ENCODE measurements around the gene ZNF479. TPM values are rescaled to one million over a fixed set of nuclear protein-coding genes. Genes with fewer than 3 reads are reported as not detected.

The ZNF479 gene
- total and polyA plus RNA-seq, 10 of the 15 experiments (the other 5 are each of a cell fraction or from before 2014, with no cell fraction given) = 0.11 TPM; not detected in 9

DNA sequence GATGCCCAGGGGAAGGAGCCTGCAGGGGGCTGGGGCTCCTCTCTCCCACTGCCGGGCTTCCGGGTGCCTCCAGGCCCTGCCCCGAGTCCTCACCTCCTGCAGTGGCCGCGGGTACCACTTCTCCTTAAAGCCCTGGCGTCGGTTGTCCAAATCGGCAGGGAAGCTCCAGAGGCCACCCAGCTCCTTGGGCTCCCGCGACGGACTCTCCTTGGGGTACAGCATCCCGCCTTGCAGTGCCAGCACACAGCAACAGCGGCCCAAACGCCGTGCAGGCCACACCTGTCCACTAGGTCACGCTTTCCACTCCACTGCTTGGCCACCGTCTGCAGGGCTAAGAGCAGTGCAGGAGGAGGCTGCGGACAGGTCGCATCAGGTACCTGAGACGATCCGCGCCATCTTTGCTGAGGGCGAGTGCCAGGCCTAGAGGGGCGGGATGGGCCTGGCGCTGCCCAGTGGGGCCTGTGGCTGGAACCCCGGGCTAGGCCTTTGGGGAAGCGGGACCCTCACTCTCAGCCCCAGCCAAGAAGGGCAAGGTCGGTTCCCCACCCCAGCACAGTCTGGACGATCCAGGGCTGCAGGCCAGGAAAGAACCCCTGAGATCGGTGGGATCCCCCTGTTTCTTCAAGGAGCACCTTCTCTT is 47.7 kb upstream of the ZNF479 start (continued):
- TF ChIP-seq MYB (IDR thresholded peaks at IDR 0.05; ENCODE audit: borderline replicate concordance, low read depth, low read length) = no peak

- H3K36me3 ChIP-seq (ENCODE audit: control insufficient read depth in 2 of 2, insufficient read depth in 2 of 2, low read length in 1 of 2) = no peaks in the 10 kb centered on the region
- no peak for FAIRE-seq
- CTCF ChIA-PET = no interaction called here
- H3K27ac ChIP-seq (ENCODE audit: control insufficient read depth, insufficient read depth) = no peak overlapping the region
- H3K79me2 ChIP-seq (ENCODE audit: control insufficient read depth, insufficient read depth, low read length) = no peaks in the 10 kb centered on the region
- H3K9ac ChIP-seq (ENCODE audit: control insufficient read depth, insufficient read depth, low read length) = no peak overlapping the region
- 16% methylated on average over 6 of the region's 6 CpGs for WGBS (ENCODE audit: insufficient coverage, insufficient replicate concordance, low lambda C conversion rate, missing lambda C conversion rate)
- TF ChIP-seq SMARCA5 (IDR thresholded peaks at IDR 0.05) (no peak), ESRRA (IDR thresholded peaks at IDR 0.05; ENCODE audit: low read length) (no peak), ZNF687 (IDR thresholded peaks at IDR 0.05) (no peak), CBX5 (IDR thresholded peaks at IDR 0.05; ENCODE audit: low read depth) (no peak), POU2F2 (IDR thresholded peaks at IDR 0.05; ENCODE audit: borderline replicate concordance, low read depth, low read length) (no peak), IRF3 (IDR thresholded peaks at IDR 0.05) (no peak), STAT1 (conservative IDR thresholded peaks at IDR 0.05) (no peak), NFYA (IDR thresholded peaks at IDR 0.05; ENCODE audit: borderline replicate concordance, low read depth, low read length) (no peak), NBN (IDR thresholded peaks at IDR 0.05) (no peak), RAD21 (IDR thresholded peaks at IDR 0.05; ENCODE audit: insufficient read depth, low read depth, low read length) (no peak), TARDBP (IDR thresholded peaks at IDR 0.05; ENCODE audit: borderline replicate concordance) (no peak), CHD1 (IDR thresholded peaks at IDR 0.05; ENCODE audit: low read depth, low read length) (no peak)
- TF ChIP-seq, protein P1, sequence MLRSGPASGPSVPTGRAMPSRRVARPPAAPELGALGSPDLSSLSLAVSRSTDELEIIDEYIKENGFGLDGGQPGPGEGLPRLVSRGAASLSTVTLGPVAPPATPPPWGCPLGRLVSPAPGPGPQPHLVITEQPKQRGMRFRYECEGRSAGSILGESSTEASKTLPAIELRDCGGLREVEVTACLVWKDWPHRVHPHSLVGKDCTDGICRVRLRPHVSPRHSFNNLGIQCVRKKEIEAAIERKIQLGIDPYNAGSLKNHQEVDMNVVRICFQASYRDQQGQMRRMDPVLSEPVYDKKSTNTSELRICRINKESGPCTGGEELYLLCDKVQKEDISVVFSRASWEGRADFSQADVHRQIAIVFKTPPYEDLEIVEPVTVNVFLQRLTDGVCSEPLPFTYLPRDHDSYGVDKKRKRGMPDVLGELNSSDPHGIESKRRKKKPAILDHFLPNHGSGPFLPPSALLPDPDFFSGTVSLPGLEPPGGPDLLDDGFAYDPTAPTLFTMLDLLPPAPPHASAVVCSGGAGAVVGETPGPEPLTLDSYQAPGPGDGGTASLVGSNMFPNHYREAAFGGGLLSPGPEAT (IDR thresholded peaks at IDR 0.05; ENCODE audit: low read depth) = no peak
- no peak overlapping the region for H3K4me3 ChIP-seq
- ATAC-seq = no peak
- POLR2A ChIA-PET = no interaction called here
- H2AFZ ChIP-seq (ENCODE audit: control insufficient read depth, low read depth, low read length) = no peak overlapping the region
- H4K20me1 ChIP-seq (ENCODE audit: control insufficient read depth, insufficient read depth) = no peaks in the 10 kb centered on the region
- SMC1A ChIA-PET (ENCODE audit: uncharacterized antibody, unreplicated experiment) = no interaction called here
- H3K9me3 ChIP-seq (replicated peaks; ENCODE audit: control insufficient read depth, insufficient read depth, low read length) = no peaks in the 10 kb centered on the region; the same call in 2 of the 3 replicates
- DNase-seq (ENCODE audit: low read depth, low spot score) = no peak
- H3K27me3 ChIP-seq (replicated peaks in 1 of 2; ENCODE audit: control insufficient read depth in 2 of 2, insufficient read depth in 2 of 2, low read length in 1 of 2) = no peaks in the 10 kb centered on the region
- RAD21 ChIA-PET (ENCODE audit: unreplicated experiment) = no interaction called here
- in situ Hi-C loops (cut with MboI) = no loop called here
- H3K4me2 ChIP-seq (ENCODE audit: control insufficient read depth, insufficient read depth) = no peak overlapping the region
- H3K4me1 ChIP-seq (ENCODE audit: control insufficient read depth, insufficient read depth, low read length) = no peaks in the 10 kb centered on the region
- intact Hi-C loops (cut with micrococcal nuclease; ENCODE audit: unreplicated experiment) = no loop called here
- no TSS peak for BruUV-seq (replicated peaks)
Observed at GRCh38 chr7:57178768-57179139, 46.5 kb upstream of the ZNF479 start.
